GM18861 (cell line): ENCODE data around the gene IL1RAP.
A peak's percentile ranks its signal among the peaks of the same experiment; 100 is the strongest.
"Not testable (repeated sequence)": the region's sequence is repeated elsewhere in the genome, so short reads cannot be mapped to it uniquely, and the experiment has no call there.

Source experiments
- ATAC-seq: cut with Tn5 transposase; IDR thresholded peaks from one replicate; pipeline ENCODE4 v1.9.1; 2021; ENCODE audit not compliant: unreplicated experiment

The IL1RAP gene, protein sequence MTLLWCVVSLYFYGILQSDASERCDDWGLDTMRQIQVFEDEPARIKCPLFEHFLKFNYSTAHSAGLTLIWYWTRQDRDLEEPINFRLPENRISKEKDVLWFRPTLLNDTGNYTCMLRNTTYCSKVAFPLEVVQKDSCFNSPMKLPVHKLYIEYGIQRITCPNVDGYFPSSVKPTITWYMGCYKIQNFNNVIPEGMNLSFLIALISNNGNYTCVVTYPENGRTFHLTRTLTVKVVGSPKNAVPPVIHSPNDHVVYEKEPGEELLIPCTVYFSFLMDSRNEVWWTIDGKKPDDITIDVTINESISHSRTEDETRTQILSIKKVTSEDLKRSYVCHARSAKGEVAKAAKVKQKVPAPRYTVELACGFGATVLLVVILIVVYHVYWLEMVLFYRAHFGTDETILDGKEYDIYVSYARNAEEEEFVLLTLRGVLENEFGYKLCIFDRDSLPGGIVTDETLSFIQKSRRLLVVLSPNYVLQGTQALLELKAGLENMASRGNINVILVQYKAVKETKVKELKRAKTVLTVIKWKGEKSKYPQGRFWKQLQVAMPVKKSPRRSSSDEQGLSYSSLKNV

GRCh38 chr3:190513409-190514370 is at the start of gene IL1RAP:
IL1RAP (plus strand) TSS chr3:190514085; CDS start chr3:190564290, 50,205 bp downstream.
- peak; percentile 96 for ATAC-seq

DNA sequence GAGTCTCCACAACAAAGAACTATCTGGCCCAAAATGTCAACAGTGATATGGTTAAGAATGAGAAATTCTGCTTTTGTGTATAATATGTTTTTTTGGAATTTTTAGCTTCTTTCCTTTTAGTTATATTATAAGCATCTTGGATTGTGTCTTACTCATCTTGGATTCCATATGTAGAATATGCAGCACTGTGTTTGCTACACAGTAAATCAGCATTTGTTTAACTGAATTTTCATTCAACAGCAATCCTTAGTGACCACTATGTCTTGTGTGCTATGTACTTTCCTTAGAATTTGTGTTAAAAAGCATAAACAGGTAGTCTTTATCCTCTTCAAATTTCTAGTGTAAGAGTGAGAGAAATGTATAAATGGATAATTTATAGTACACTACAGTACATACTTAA is 46.0 kb upstream of the IL1RAP start:
- no peak for ATAC-seq

GRCh38 chr3:190473261-190473660 is 40.6 kb upstream of the IL1RAP start:
- not testable (repeated sequence) for ATAC-seq

DNA sequence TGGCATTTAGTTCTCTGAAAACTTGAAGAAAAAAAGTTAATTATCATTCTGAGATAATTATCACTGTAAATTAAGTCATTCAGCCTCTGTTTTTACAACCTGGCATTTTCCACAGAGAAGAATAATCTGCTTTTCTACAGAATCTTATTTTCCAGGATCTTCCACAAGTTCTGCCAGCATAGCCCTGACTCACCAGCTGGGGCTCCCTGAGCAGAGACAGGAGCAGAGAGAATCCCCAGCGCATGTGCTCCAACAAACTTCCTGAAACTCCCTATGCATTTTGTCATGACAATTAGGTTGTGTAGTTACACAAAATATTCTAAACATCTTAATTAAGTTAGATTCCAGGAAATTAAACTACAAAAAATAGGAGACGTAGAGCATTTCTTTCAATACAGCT is 32.1 kb upstream of the IL1RAP start:
- no peak for ATAC-seq

- ATAC-seq = no peak
Observed at GRCh38 chr3:190485830-190486532, 27.9 kb upstream of the IL1RAP start.

DNA sequence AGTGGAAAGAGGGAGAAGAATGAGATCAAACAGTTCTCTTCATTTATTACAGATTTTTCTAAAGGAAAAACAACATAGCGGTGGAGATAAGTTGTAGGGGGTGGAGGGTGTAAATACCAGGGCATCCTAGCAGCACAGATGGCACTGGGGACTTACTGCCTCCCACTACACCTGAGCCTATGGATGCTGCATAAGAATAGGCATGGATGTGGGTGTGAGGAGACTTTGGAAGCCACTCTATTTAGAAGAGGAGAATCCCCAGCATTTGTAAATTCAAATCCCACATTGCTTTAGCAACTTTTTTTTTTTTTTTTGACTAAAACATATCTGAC is 27.4 kb upstream of the IL1RAP start:
- ATAC-seq = no peak

GRCh38 chr3:190486908-190487607 is 26.8 kb upstream of the IL1RAP start:
- ATAC-seq = no peak

- no peak for ATAC-seq
Observed at GRCh38 chr3:190491533-190492054, 22.3 kb upstream of the IL1RAP start.

- no peak for ATAC-seq
Observed at GRCh38 chr3:190492129-190492528, 21.8 kb upstream of the IL1RAP start.

DNA sequence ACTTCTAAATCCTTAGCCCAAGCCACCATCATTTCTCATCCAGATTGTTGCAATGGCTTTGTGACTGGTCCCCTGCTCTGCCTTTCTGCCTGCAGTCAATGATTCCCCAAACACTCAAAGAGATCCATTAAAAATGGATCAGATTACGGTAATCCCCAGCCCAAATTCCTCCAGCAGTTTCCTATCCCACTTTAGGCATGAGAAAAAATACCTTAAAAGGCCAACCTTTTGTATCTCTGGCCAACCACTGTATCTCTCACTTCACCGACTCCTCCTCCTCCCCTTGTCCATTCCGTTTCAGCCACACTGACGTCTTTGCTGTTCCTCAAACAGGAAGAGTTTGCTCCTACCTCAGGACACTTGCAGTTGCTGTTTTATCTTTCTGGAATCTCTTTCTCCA is 20.9 kb upstream of the IL1RAP start:
- no peak for ATAC-seq

DNA sequence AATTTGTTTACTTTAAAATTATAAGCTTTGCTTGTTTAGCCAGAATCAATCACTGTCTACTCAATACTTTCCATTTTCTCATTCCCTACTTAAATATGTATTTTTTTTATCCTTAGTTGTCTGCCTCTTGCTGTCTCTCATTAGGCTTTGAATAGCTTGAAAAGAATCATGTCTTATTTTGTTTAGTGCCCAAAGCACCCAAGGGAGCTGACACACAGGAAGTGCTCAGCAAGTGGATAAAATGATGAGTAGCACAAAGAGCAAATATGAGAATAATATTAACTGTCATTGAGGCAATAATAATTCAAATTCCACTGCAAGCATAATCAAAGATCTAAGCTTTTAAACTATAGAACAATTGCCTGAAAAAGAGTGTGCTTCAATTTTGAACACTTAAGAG is 19.0 kb upstream of the IL1RAP start:
- no peak for ATAC-seq

DNA sequence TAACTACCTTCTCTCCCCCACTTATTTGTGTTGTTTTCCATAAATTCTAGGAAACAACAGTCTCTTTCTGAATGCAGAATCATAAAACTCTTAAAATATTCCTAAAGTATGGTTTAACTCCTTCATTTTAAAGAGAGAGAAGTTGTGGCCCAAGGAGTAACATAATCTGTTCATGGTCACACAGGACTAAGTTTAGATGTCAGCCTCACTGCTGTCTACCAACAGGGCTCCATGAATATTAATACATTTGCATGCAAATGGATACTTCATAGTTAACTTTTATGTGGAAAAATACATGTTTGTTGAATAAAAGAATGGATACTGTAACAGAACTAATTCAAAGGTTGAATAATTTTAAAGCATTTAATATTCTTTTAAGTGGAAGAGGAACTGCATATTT is 18.5 kb upstream of the IL1RAP start:
- no peak for ATAC-seq

DNA sequence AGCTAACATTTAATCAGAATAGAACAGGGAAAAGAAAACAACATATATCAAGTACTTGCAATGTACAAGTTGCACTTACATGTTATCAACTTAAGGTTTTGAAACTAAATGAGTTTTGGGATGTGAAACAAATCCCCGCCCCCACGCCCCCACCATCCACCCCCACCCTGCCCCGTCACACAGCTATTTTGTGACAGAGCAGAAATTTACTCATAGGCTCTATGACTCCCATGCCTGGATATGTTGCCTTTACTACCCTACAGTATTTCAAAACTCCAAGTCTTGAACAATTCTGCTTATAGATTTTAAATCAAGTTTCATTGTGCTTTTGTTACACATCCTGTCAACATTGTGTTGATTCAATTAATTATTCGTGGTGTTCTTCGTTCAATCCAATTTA is 18.1 kb upstream of the IL1RAP start:
- ATAC-seq = no peak

GRCh38 chr3:190496859-190497258 is 17.0 kb upstream of the IL1RAP start:
- ATAC-seq = no peak

DNA sequence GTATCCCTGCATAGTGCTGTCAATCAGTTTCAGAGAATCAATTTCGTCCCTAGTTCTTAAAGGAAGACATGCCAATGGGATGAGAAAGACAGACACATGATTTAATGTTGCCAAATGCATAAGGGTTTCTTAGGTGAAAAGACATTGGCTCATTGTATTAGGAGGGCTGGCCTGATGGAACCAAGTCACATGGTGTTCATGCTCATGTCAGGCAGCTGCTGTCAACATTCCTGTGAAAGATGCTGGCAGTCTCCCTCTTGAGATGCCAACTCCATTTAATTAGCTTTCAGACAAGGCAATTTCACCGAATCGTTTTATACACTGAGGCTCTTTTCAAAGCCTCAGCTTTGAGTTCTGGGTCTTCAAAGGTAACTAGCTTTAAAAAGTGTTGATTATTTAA is 16.1 kb upstream of the IL1RAP start:
- ATAC-seq = no peak

DNA sequence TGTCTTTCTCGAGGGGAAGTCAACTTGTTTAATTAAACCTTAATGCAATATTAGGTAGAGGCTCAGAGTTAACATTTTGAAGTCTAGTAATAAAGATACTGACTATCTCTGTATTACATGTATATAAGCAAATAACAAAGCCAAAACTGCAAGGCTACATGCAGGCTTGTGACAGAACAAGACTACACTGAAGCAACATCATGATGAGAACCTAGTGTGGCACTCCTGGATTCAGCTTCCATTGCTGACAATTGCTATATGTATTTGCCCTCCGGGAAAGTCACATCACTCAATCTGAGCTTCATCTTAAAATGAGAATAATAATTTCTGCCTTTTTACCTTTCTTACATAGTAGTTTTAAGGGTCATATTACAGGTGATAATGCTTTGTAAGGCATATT is 15.6 kb upstream of the IL1RAP start:
- no peak for ATAC-seq

GRCh38 chr3:190499122-190499521 is 14.8 kb upstream of the IL1RAP start:
- no peak for ATAC-seq

- no peak for ATAC-seq
Observed at GRCh38 chr3:190502946-190503345, 10.9 kb upstream of the IL1RAP start.

DNA sequence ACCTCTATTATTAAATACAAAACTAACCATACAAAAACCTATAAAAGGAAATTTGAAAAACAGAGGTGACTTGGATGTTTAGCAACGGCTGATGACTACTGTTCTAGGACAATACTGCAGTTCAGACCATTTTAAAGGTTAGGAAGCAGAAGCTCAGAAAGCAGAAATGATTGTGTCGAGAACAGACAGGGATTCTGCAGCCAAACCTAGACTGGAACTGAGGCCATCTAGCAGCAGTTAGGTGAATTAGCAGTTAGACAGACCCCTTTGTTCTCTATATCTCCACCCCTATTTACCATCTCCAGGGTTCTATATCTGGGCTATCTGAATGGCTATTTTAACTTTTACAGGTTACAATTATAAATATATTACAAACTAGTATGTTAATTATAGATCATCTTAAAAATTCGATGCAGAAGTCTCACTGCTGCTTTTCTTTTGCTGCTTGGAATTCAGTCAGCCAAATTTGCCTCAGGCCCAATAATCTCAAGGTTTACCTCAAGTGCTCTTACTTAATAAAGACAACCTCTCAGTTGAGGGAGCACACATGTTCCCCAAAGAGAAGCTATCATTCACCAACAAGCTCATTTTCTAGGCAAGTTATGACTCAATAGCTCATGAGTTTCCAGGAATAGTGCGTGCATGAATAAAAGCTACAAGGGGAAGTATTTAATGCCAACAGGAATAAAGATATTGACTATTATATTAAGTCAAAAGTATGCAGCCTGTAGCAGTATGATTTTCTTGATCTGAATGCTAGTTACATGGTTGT is 9.3 kb upstream of the IL1RAP start:
- ATAC-seq = no peak
